Measurements from ENCODE around the gene SHISA3. TPM values are rescaled to one million over a fixed set of nuclear protein-coding genes. Genes with fewer than 3 reads are reported as not detected.

The SHISA3 gene
- total RNA-seq, 3 donors from 2014 or later = 0.11 to 0.18 TPM; not detected in 1

DNA sequence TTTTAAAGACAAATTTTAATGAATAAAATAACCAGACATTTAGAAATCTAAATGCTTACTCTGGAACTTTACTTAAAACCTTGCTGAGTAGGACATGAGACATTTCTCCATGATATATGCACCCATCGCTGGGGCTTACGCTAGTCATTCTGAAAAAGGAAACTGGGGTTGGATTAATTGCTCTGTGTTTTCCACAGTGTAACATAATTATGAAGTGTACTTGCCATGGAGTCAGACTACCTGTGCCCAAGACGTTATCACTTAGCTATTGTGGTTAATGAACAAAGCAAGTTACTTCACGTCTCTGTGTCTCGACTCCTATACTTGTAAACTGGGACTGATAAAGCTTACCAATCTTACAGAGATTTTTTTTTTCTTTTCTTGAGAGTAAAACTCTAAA, 47.8 kb downstream of the SHISA3 start:
- Mint-ChIP-seq H3K4me1 (ENCODE audit: low read depth) (no peaks in the 10 kb centered on the region), H3K36me3 (ENCODE audit: insufficient read depth) (peaks cover 38% of the 10 kb centered on the region), H3K9me3 (no peaks in the 10 kb centered on the region), H3K4me3 (no peak overlapping the region), H3K27me3 (ENCODE audit: low read depth) (no peaks in the 10 kb centered on the region)
- ATAC-seq (no peak), DNase-seq (no peak)

- H3K36me3 Mint-ChIP-seq (ENCODE audit: insufficient read depth) = peaks cover 48% of the 10 kb centered on the region
- no peaks in the 10 kb centered on the region for H3K27me3 Mint-ChIP-seq (ENCODE audit: low read depth)
- no peak for ATAC-seq
- H3K9me3 Mint-ChIP-seq = no peaks in the 10 kb centered on the region
- no peaks in the 10 kb centered on the region for H3K4me1 Mint-ChIP-seq (ENCODE audit: low read depth)
- DNase-seq = no peak
- H3K4me3 Mint-ChIP-seq = no peak overlapping the region
Observed at GRCh38 chr4:42446823-42447222, 49.5 kb downstream of the SHISA3 start.

Other genes starting within 250 kb of the SHISA3 start
- gene BEND4, start 244.8 kb upstream of the SHISA3 start, total RNA-seq = 1 to 10 TPM in 1 of 3 donors, under 1 TPM in 2; 0.28 to 1.3 (median 0.52) TPM

Measured in activated T-cell treated with anti-CD3 and anti-CD28 coated beads, Interleukin-2, amount 50 U/mL, for 4 hours (primary cell).